K562 (cell line): ENCODE results near the gene CLCF1. TPM values are rescaled to one million over a fixed set of nuclear protein-coding genes. Genes with fewer than 3 reads are reported as not detected.

Experiments
- ATF3 ChIP-seq, 2 experiments: fragments of 450-650 bp in 1 of 2; sonication (generic) in 1 of 2; formaldehyde crosslinking in 1 of 2; IDR thresholded peaks in 1 of 2; conservative IDR thresholded peaks in 1 of 2; 2 replicates each; pipeline versions ENCODE4 v1.6.1 to v1.8.1; 2016 to 2023; ENCODE audit warnings: mild to moderate bottlenecking in 2 of 2, moderate library complexity in 2 of 2, inconsistent platforms in 1 of 2, missing genetic modification reagents in 1 of 2
- CTBP1 ChIP-seq: fragments of 450-650 bp; IDR thresholded peaks from 2 replicates; pipeline ENCODE4 v1.6.1; 2016; ENCODE audit warnings: borderline replicate concordance
- HNRNPK ChIP-seq: fragments of 200-400 bp; formaldehyde crosslinking; IDR thresholded peaks from one replicate; pipeline ENCODE4 v1.6.1; 2018; ENCODE audit warnings: mild to moderate bottlenecking, low read depth, low read length; ENCODE audit not compliant: poor library complexity, severe bottlenecking
- KHSRP ChIP-seq: fragments of 450-650 bp; IDR thresholded peaks from 2 replicates; pipeline ENCODE4 v1.6.1; 2017
- NFIC ChIP-seq: fragments of 450-650 bp; IDR thresholded peaks from 2 replicates; pipeline ENCODE4 v1.6.1; 2017; ENCODE audit warnings: mild to moderate bottlenecking, inconsistent platforms
- POLR2B ChIP-seq: fragments of 450-650 bp; IDR thresholded peaks from 2 replicates; pipeline ENCODE4 v1.6.1; 2018; ENCODE audit warnings: low read depth; ENCODE audit not compliant: partially characterized antibody
- POU5F1 ChIP-seq: fragments of 150-350 bp; IDR thresholded peaks from 2 replicates; pipeline ENCODE4 v1.6.1; 2014; ENCODE audit warnings: borderline replicate concordance, low read length, low read depth, mild to moderate bottlenecking; ENCODE audit not compliant: partially characterized antibody
- REST ChIP-seq, 2 experiments: fragments of 450-650 bp; formaldehyde crosslinking in 1 of 2; IDR thresholded peaks; 2 replicates each; pipeline versions ENCODE4 v1.4.0 to v1.6.1; 2014 to 2020; ENCODE audit warnings: mild to moderate bottlenecking in 2 of 2, borderline replicate concordance in 1 of 2, low read depth in 1 of 2
- SMAD4 ChIP-seq: fragments of 250-450 bp; sonication (Bioruptor Pico); conservative IDR thresholded peaks from 2 replicates; pipeline ENCODE4 v1.8.0; 2021; ENCODE audit warnings: inconsistent platforms, mild to moderate bottlenecking, moderate library complexity
- SMARCC2 ChIP-seq: fragments of 450-650 bp; IDR thresholded peaks from 2 replicates; pipeline ENCODE4 v1.6.1; 2017; ENCODE audit warnings: antibody characterized with exemption, moderate library complexity, mild to moderate bottlenecking, low read depth
- TAL1 ChIP-seq: fragments of 450-650 bp; IDR thresholded peaks from 2 replicates; pipeline ENCODE4 v1.6.1; 2016; ENCODE audit warnings: mild to moderate bottlenecking
- ZHX1 ChIP-seq: fragments of 150-350 bp; conservative IDR thresholded peaks from 2 replicates; pipeline ENCODE4 v1.6.1; 2014; ENCODE audit warnings: low read length
- ZNF212 ChIP-seq: fragments of 450-650 bp; formaldehyde crosslinking; IDR thresholded peaks from 2 replicates; pipeline ENCODE4 v1.4.0; 2020; ENCODE audit warnings: mild to moderate bottlenecking
- ZNF384 ChIP-seq: IDR thresholded peaks from 2 replicates; pipeline ENCODE4 v1.6.1; 2012; ENCODE audit warnings: low read depth, low read length, improper control_type of control experiment
- ZNF77 ChIP-seq: fragments of 250-450 bp; sonication (Bioruptor Pico); IDR thresholded peaks from 2 replicates; pipeline ENCODE4 v1.5.0; 2020
- polyA plus RNA-seq, 8 experiments: library from polyadenylated mRNA; depleted of rRNA in 4 of 8; stranded (reverse) in 5 of 8; unstranded in 3 of 8; fragments of >200 nt; fragmentation: Nextera tagmentation in 2 of 8; fragmentation: Illumina TruSeq in 1 of 8; extraction: Ambion mirVana in 2 of 8; extraction: Trizol in 1 of 8; gene quantifications; 2 replicates each; pipeline versions ENCODE4 v1.2.1 to v1.2.3, GENCODE V29; 2011 to 2014; ENCODE audit warnings: inconsistent platforms in 1 of 8, missing spikeins in 1 of 8
- total RNA-seq, 7 experiments: library from RNA; depleted of rRNA in 6 of 7; stranded (reverse); fragments of >200 nt in 6 of 7; fragmentation: Illumina TruSeq in 2 of 7; extraction: Trizol in 2 of 7; gene quantifications; 2 replicates each; pipeline versions ENCODE4 v1.2.1 to v1.2.3, GENCODE V29; 2011 to 2021; ENCODE audit warnings: low replicate concordance in 1 of 7

Gene CLCF1
- total and polyA plus RNA-seq, 9 of the 15 experiments (the other 6 are each of a cell fraction or from before 2014, with no cell fraction given) = 0.49 to 5.8 (median 3.0) TPM

GRCh38 chr11:67373648-67374570 lies 511 bp upstream of the CLCF1 start (continued):
- TF ChIP-seq KHSRP (no peak), REST (IDR thresholded peaks at IDR 0.05; ENCODE audit: borderline replicate concordance) (peak; percentile 57; the same call in 1 of the 2 replicates), REST (CRISPR knock-in tag; IDR thresholded peaks at IDR 0.05; ENCODE audit: low read depth) (no peak), ZNF77 (CRISPR knock-in tag) (no peak), SMAD4 (CRISPR knock-in tag) (peak; percentile 77), NFIC (peak; percentile 19; the same call in 1 of the 2 replicates), ZNF384 (peak; percentile 94), CTBP1 (peak; percentile 69; the same call in 1 of the 2 replicates), POLR2B (no peak), HNRNPK (no peak), POU5F1 (no peak), ZNF212 (no peak), SMARCC2 (peak; percentile 60; the same call in 1 of the 2 replicates), ATF3 (IDR thresholded peaks at IDR 0.05) (peak; percentile 65), ATF3 (CRISPR knock-in tag; conservative IDR thresholded peaks at IDR 0.05) (no peak), ZHX1 (no peak), TAL1 (no peak)
